HG03095 (cell line): ENCODE data around the gene ANP32A.
"Not testable (repeated sequence)": the region's sequence is repeated elsewhere in the genome, so short reads cannot be mapped to it uniquely, and the experiment has no call there.

Source experiments
- ATAC-seq: cut with Tn5 transposase; IDR thresholded peaks from one replicate; pipeline ENCODE4 v1.9.1; 2021; ENCODE audit warnings: moderate library complexity; ENCODE audit not compliant: unreplicated experiment

ANP32A gene

GRCh38 chr15:68759982-68760579 is 60.6 kb downstream of the ANP32A start:
- not testable (repeated sequence) for ATAC-seq

- no peak for ATAC-seq
Measured at GRCh38 chr15:68755731-68756130, 65.0 kb downstream of the ANP32A start.

GRCh38 chr15:68751622-68752021 is 69.1 kb downstream of the ANP32A start:
- no peak for ATAC-seq

GRCh38 chr15:68749793-68750192 is 70.9 kb downstream of the ANP32A start:
- no peak for ATAC-seq

- no peak for ATAC-seq
Measured at GRCh38 chr15:68749365-68749764, 71.3 kb downstream of the ANP32A start.

GRCh38 chr15:68743256-68743655 is 77.4 kb downstream of the ANP32A start:
- ATAC-seq, result no peak

- no peak for ATAC-seq
Measured at GRCh38 chr15:68739390-68740080, 81.2 kb downstream of the ANP32A start.

- no peak for ATAC-seq
Measured at GRCh38 chr15:68735610-68736009, 85.1 kb downstream of the ANP32A start.

- ATAC-seq, result no peak
Measured at GRCh38 chr15:68734881-68735280, 85.8 kb downstream of the ANP32A start.

GRCh38 chr15:68734352-68734751 is 86.3 kb downstream of the ANP32A start:
- ATAC-seq, result no peak

GRCh38 chr15:68733666-68734065 is 87.0 kb downstream of the ANP32A start:
- ATAC-seq, result no peak

- ATAC-seq, result no peak
Measured at GRCh38 chr15:68732451-68732850, 88.2 kb downstream of the ANP32A start.

- no peak for ATAC-seq
Measured at GRCh38 chr15:68730976-68731897, 89.5 kb downstream of the ANP32A start.

- no peak for ATAC-seq
Measured at GRCh38 chr15:68730471-68730919, 90.2 kb downstream of the ANP32A start.

- ATAC-seq, result no peak
Measured at GRCh38 chr15:68729789-68730411, 90.8 kb downstream of the ANP32A start.
